ENCODE results near the gene FBXW10B. TPM values are rescaled to one million over a fixed set of nuclear protein-coding genes. Genes with fewer than 3 reads are reported as not detected.
"Not testable (repeated sequence)": the region's sequence is repeated elsewhere in the genome, so short reads cannot be mapped to it uniquely, and the experiment has no call there.

Gene FBXW10B
- total and polyA plus RNA-seq, 2 donors from 2014 or later, result 0.19 to 0.54 TPM

DNA sequence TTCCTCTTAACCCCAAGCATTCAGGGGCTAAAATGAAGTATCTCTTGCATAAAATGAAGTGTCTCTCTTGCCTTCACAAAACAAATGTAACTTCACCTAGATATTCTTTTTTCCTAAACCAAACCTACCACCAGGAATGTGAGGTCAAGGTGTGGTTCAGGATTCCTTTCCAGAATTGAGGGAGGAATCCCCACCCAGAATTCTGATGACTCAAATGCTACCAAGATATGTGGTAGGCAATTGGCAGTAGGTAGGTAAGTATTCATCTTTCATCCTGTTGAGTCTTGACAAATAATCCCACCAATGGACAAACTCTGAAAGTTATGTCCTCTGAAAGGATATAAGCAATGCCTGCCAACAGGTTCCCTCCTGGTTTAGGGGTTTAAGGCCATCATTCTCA, 38.4 kb upstream of the FBXW10B start:
- H3K36me3 ChIP-seq (ENCODE audit: control insufficient read depth in 2 of 3, insufficient read depth in 3 of 3, low read length in 3 of 3), result no peaks in the 10 kb centered on the region
- H3K9me3 ChIP-seq (ENCODE audit: control insufficient read depth in 2 of 3, insufficient read depth in 1 of 3, low read length in 3 of 3), result no peaks in the 10 kb centered on the region
- no peak for DNase-seq
- H3K27ac ChIP-seq (ENCODE audit: low read depth in 2 of 2, low read length in 2 of 2), result no peak overlapping the region
- no peak overlapping the region for H3K4me3 ChIP-seq (ENCODE audit: low read length in 3 of 3)
- no peaks in the 10 kb centered on the region for H3K27me3 ChIP-seq (ENCODE audit: control insufficient read depth, insufficient read depth, low read length)
- TF ChIP-seq, protein P1, sequence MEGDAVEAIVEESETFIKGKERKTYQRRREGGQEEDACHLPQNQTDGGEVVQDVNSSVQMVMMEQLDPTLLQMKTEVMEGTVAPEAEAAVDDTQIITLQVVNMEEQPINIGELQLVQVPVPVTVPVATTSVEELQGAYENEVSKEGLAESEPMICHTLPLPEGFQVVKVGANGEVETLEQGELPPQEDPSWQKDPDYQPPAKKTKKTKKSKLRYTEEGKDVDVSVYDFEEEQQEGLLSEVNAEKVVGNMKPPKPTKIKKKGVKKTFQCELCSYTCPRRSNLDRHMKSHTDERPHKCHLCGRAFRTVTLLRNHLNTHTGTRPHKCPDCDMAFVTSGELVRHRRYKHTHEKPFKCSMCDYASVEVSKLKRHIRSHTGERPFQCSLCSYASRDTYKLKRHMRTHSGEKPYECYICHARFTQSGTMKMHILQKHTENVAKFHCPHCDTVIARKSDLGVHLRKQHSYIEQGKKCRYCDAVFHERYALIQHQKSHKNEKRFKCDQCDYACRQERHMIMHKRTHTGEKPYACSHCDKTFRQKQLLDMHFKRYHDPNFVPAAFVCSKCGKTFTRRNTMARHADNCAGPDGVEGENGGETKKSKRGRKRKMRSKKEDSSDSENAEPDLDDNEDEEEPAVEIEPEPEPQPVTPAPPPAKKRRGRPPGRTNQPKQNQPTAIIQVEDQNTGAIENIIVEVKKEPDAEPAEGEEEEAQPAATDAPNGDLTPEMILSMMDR (IDR thresholded peaks at IDR 0.05; ENCODE audit: borderline replicate concordance, extremely low read depth, insufficient read depth), result no peak
- no peak overlapping the region for H3K9ac ChIP-seq (ENCODE audit: low read length in 3 of 3)
- peaks cover 0 to 7% (median 2%) of the 10 kb centered on the region in 3 donors for H3K4me1 ChIP-seq (ENCODE audit: control insufficient read depth in 2 of 3, insufficient read depth in 2 of 3, low read depth in 1 of 3, low read length in 3 of 3)
- FAIRE-seq, result no peak
- intact Hi-C loops (cut with DNase I), result no loop called here

DNA sequence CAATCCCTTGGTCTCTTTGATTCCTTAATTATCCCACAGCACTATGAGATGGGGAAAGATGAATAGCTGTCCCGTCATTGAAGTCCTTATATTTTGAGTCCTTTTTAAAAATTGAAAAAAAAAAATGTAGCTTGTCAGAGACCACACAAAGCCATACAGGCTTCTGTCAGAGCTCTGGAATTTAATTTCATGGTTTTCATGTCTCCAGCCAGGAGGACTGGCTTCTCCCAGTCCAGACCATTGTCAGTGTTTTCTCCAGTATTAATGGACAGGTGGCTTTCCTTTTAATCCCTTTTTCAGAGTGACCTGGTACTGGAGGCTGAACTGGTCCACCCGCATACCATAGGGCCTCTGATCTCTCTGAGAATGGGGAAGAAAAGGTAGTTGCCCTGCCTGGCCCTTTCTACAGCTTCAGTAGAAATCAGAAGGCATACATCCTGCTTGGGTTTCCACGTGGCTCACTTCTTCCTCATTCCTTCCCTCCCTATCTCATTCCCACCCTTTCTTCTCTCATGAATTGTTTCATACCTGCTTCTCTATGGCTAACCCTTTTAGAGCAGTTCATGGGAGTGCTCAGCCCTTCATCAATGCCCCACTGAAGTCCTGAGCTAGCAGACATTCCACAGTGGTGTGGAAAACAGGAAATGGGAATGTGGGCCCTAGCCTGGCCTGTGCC, 35.5 kb upstream of the FBXW10B start:
- no peaks in the 10 kb centered on the region for H3K27me3 ChIP-seq (ENCODE audit: control insufficient read depth, insufficient read depth, low read length)
- FAIRE-seq (no peak), DNase-seq (peak in 3 of 5 donors; percentile 22 to 29 (median 24))
- intact Hi-C loops (cut with DNase I), result no loop called here
- peaks cover under 1 to 17% (median 2%) of the 10 kb centered on the region in 3 donors for H3K4me1 ChIP-seq (ENCODE audit: control insufficient read depth in 2 of 3, insufficient read depth in 2 of 3, low read depth in 1 of 3, low read length in 3 of 3)
- no peak overlapping the region for H3K4me3 ChIP-seq (ENCODE audit: low read length in 3 of 3)
- TF ChIP-seq, protein P1 (IDR thresholded peaks at IDR 0.05; ENCODE audit: borderline replicate concordance, extremely low read depth, insufficient read depth), result no peak
- no peaks in the 10 kb centered on the region for H3K36me3 ChIP-seq (ENCODE audit: control insufficient read depth in 2 of 3, insufficient read depth in 3 of 3, low read length in 3 of 3)
- H3K9me3 ChIP-seq (ENCODE audit: control insufficient read depth in 2 of 3, insufficient read depth in 1 of 3, low read length in 3 of 3), result no peaks in the 10 kb centered on the region
- no peak overlapping the region for H3K9ac ChIP-seq (ENCODE audit: low read length in 3 of 3)
- H3K27ac ChIP-seq (ENCODE audit: low read depth in 2 of 2, low read length in 2 of 2), result no peak overlapping the region

DNA sequence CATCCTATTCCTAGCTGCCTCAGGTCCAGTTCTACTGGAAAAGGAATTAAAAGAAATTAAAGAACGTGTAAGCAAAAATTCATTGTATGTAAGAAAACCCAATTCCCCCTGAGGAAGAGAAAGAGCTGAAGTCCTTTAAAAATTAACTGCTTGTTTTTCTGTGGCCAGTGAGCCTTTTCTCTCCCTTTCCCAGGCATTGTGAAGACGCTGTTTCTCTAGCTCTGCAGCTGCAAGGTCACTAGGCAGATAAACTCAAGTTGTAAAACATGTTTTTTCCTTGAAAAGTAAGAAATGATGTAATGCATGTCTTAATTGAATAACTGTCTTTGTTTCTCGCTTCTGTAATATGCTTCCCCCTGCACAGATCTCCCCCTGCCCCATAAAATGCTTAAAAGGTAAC, 34.9 kb upstream of the FBXW10B start:
- H3K9ac ChIP-seq (ENCODE audit: low read length in 3 of 3); H3K27me3 ChIP-seq (ENCODE audit: control insufficient read depth, insufficient read depth, low read length); H3K4me3 ChIP-seq (ENCODE audit: low read length in 3 of 3); FAIRE-seq; intact Hi-C loops (cut with DNase I); H3K27ac ChIP-seq (ENCODE audit: low read depth in 2 of 2, low read length in 2 of 2); H3K36me3 ChIP-seq (ENCODE audit: control insufficient read depth in 2 of 3, insufficient read depth in 3 of 3, low read length in 3 of 3); H3K9me3 ChIP-seq (ENCODE audit: control insufficient read depth in 2 of 3, insufficient read depth in 1 of 3, low read length in 3 of 3): not testable (repeated sequence)
- DNase-seq, result peak in 2 of 5 donors; percentile 47 to 61
- H3K4me1 ChIP-seq (ENCODE audit: control insufficient read depth in 2 of 3, insufficient read depth in 2 of 3, low read depth in 1 of 3, low read length in 3 of 3), result peaks cover 2 to 14% (median 5%) of the 10 kb centered on the region in 3 donors

DNA sequence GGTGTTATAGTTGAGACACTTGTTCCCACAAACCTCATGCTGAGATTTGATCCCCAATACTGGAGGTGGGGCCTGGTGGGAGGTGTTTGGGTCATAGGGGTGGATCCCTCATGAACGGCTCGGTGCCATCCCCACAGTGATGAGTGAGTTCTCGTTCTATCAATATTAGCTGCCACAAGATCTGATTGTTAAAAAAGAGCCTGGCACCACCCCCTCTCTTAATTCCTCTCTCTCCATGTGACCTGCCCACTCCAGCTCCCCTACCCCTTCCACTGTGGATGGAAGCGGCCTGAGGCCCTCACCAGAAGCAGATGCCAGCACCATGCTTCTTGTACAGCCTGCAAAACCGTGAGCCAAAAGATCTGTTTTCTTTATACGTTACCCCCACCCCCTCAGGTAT, 33.5 kb upstream of the FBXW10B start:
- TF ChIP-seq, protein P1 (IDR thresholded peaks at IDR 0.05; ENCODE audit: borderline replicate concordance, extremely low read depth, insufficient read depth), result no peak
- H3K4me1 ChIP-seq (ENCODE audit: control insufficient read depth in 2 of 3, insufficient read depth in 2 of 3, low read depth in 1 of 3, low read length in 3 of 3), result peaks cover 2 to 10% (median 9%) of the 10 kb centered on the region in 3 donors
- FAIRE-seq (no peak), DNase-seq (no peak)
- H3K27ac ChIP-seq (ENCODE audit: low read depth in 2 of 2, low read length in 2 of 2), result no peak overlapping the region
- no peaks in the 10 kb centered on the region for H3K9me3 ChIP-seq (ENCODE audit: control insufficient read depth in 2 of 3, insufficient read depth in 1 of 3, low read length in 3 of 3)
- intact Hi-C loops (cut with DNase I), result no loop called here
- no peaks in the 10 kb centered on the region for H3K36me3 ChIP-seq (ENCODE audit: control insufficient read depth in 2 of 3, insufficient read depth in 3 of 3, low read length in 3 of 3)
- no peak overlapping the region for H3K9ac ChIP-seq (ENCODE audit: low read length in 3 of 3)
- no peaks in the 10 kb centered on the region for H3K27me3 ChIP-seq (ENCODE audit: control insufficient read depth, insufficient read depth, low read length)
- no peak overlapping the region for H3K4me3 ChIP-seq (ENCODE audit: low read length in 3 of 3)
